ENCODE measurements around the gene UBE2B.

- TF ChIP-seq YY1 (IDR thresholded peaks at IDR 0.05; ENCODE audit: insufficient read depth, insufficient read length) (no peak), ZNF274 (IDR thresholded peaks at IDR 0.05; ENCODE audit: low read depth, low read length) (no peak)
Observed at GRCh38 chr5:134387443-134387842, 16.1 kb downstream of the UBE2B start.
